GM12801 (cell line): Measurements from ENCODE around the gene WDR59.

Experiments
- TF ChIP-seq, protein P1 (sequence below): IDR thresholded peaks from one replicate; pipeline ENCODE4 v1.5.1; 2011; ENCODE audit warnings: control low read depth; ENCODE audit not compliant: insufficient read length; ENCODE audit errors: extremely low read depth

Gene WDR59

DNA sequence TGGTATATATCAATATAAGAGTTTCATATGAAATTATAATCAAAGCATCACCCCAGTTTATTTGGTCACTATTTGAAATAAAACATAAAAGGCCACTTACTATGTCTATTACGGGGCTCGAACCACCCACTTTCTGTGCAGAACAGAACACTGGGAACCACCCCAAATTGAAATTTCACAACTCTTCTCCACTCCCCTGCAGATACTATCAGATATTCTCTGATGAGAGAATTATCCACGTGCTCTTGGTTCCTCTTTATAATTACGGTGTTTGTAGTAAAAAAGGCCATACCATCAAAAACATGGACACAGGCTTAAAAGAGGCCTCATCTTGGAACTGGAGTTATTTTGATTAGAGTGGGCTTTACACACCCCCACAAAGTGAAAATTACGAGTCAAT lies 82.8 kb downstream of the WDR59 start:
- TF ChIP-seq, protein P1, sequence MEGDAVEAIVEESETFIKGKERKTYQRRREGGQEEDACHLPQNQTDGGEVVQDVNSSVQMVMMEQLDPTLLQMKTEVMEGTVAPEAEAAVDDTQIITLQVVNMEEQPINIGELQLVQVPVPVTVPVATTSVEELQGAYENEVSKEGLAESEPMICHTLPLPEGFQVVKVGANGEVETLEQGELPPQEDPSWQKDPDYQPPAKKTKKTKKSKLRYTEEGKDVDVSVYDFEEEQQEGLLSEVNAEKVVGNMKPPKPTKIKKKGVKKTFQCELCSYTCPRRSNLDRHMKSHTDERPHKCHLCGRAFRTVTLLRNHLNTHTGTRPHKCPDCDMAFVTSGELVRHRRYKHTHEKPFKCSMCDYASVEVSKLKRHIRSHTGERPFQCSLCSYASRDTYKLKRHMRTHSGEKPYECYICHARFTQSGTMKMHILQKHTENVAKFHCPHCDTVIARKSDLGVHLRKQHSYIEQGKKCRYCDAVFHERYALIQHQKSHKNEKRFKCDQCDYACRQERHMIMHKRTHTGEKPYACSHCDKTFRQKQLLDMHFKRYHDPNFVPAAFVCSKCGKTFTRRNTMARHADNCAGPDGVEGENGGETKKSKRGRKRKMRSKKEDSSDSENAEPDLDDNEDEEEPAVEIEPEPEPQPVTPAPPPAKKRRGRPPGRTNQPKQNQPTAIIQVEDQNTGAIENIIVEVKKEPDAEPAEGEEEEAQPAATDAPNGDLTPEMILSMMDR = no peak

DNA sequence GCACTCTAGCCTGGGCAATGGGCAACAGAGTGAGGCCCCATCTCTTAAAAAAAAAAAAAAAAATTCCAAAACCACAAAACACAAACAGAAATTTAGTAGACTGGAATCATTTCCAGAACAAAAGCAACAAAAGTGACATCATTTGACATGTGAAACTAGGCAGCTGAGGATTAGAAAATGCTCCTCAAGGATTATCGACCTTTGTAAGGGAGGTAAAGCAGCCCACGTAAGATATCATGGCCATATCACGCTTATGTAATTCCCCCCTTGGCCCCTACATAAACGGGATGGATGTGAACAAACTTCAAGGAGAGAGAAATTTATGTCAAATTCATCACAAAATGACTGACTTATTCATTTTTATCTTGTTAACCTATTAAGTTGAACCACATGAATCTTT lies 83.3 kb downstream of the WDR59 start:
- TF ChIP-seq, protein P1 = no peak

DNA sequence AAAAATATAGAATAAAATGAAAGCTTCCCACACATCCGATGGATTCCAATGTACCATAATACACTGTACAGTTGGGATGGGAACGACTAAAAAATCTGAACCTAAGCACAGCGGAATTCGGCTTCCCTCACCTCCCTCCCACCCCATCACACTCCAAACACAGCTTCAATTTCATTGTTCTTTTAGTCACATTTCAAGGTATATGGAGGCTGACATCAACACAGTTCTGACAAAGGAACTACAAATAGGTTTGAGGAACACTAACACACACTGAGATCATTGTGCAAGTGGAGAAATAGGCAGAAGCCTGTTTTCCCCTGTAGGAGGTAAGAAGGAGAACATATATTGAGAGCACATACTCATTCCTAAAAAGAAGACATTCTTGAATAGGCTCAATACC lies 85.1 kb downstream of the WDR59 start:
- TF ChIP-seq, protein P1 = no peak

DNA sequence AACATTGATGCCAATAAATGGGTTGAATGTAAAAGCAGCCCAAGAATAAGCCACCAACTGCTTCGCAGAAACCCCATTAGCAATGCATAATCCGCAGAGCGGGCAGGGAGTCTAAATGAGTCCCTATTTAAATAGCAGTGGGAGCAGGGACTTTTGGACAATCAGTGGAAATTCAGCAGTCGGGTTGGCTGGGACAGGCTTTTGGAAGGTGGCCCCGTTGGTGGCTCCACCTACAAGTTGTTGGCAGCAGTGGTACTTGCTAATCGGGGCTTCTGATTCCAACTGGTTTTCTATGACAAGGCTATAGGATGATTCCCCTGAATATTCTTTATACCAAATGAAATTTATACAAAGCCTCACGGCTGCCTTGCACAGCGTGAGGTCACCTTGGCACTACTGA lies 86.3 kb downstream of the WDR59 start:
- TF ChIP-seq, protein P1 = no peak

DNA sequence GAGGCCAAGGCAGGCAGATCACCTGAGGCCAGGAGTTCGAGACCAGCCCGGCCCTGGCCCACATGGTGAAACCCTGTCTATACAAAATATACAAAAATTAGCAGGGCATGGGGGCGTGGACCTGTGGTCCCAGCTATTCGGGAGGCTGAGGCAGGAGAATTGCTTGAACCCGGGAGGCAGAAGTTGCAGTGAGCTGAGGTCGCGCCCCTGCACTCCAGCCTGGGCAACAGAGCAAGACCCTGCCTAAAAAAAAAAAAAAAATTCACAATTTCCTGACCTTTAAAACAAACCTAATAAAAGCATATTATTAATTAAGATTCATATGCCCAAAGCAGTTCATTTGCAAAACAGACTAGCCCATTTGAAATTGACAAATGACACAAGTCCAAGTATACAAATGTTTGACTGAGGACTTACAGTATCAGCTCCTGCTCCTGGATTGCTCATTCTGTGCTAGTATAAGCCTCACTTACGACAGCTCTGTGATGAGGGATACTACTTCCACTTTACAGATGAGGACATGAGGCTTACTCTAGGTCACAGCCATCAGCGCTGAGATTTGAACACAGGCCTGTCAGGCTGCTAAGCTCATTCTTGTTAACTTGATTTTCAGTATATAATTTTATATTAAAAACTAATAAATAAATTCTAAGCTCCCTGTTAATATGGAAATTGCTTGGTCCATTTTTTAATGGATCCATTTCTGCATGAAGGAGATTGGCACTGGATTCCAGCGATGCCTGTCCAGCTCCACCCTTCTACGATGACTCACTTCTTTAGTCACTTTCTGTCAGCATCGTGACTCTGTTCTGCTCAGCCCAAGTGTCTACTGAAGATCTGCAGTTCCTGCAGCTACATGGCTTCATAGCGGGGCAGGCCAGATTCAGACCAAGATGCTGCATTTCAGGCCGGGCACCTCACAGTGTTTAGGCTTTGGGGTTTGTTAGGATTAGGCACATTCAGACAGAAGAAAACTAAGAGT lies 88.2 kb downstream of the WDR59 start:
- TF ChIP-seq, protein P1 = no peak

DNA sequence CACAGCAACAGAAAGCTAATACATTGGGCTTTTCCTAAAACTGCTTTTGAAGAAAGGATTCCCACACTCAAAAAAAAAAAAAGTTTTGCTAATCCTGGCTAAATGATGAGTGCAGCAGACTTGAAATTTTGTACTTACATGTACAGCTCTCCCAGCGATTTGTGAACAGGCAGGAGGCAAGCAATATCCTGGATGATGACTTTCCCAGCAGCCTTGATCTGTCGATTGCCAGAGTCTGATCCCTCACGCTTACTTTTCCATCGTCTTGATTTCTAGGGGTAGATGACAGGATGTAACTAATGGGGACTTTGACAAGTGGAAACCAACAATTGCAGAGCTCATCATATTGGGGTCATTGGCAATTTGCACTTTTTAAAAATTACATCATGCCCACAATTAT lies 91.4 kb downstream of the WDR59 start:
- TF ChIP-seq, protein P1 = no peak

DNA sequence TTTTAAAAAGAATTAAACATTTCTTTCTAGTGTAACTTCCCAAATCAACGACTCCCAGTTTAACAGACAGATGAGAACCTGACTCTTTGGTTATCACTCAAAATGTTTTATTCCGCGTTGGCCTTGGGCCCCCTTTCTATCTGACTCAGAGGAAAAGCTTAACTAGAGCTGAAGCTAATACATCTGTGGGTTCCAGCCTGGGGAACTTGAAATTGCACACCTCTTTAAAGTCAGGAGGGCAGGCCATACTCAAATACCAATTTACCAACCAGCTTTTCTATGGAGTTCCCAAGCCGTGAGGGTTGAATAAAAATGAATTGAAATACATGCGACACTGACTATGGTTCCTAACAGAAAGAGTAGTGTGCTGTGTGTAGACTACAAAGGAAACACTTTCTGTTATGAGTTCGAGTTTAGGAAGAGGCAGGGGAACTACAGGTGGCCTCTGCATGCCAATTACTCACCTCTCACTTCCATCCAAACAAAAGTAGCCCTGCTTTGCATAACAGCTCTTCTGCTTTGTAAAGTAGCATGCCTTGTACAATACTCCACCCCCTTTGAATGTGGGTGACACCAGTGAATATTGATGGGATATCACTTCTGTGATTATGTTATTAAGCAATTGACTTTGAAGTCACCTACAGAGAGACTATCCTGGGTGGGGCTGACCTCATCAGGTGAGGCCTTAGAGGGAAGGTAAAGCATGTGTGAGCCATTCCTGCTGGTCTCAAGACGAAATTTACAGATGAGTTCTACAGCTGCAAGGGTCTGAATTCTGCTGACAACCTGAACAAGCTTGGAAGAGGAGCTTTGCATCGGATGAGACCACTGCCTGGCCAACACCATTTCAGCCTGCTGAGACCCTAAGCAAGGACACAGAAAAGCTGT lies 92.1 kb downstream of the WDR59 start:
- TF ChIP-seq, protein P1 = no peak
